Stimulated activated CD4-positive, alpha-beta T cell treated with anti-CD3 and anti-CD28 coated beads, TNF-alpha, amount 100 ng/mL, for 4 hours (primary cell): ENCODE data around the gene CTTNBP2.

ENCODE experiments used
- DNase-seq, 3 experiments: peaks; one replicate each; pipeline ENCODE4 v3.0.0-alpha.2; 2020; ENCODE audit warnings: low read depth in 3 of 3

CTTNBP2 gene

GRCh38 chr7:117782761-117783160 is 90.5 kb downstream of the CTTNBP2 start:
- no peak for DNase-seq

GRCh38 chr7:117781707-117782106 is 91.5 kb downstream of the CTTNBP2 start:
- no peak for DNase-seq

- no peak for DNase-seq
Measured at GRCh38 chr7:117780832-117781231, 92.4 kb downstream of the CTTNBP2 start.

- DNase-seq = no peak
Measured at GRCh38 chr7:117777335-117778142, 95.7 kb downstream of the CTTNBP2 start.

- DNase-seq = no peak
Measured at GRCh38 chr7:117776224-117776623, 97.0 kb downstream of the CTTNBP2 start.

- no peak for DNase-seq
Measured at GRCh38 chr7:117775801-117776200, 97.4 kb downstream of the CTTNBP2 start.

- DNase-seq = no peak
Measured at GRCh38 chr7:117774943-117775342, 98.3 kb downstream of the CTTNBP2 start.

GRCh38 chr7:117772421-117772820 is 100.8 kb downstream of the CTTNBP2 start:
- DNase-seq = no peak

- no peak for DNase-seq
Measured at GRCh38 chr7:117771756-117772155, 101.5 kb downstream of the CTTNBP2 start.

- no peak for DNase-seq
Measured at GRCh38 chr7:117769085-117769484, 104.2 kb downstream of the CTTNBP2 start.

- no peak for DNase-seq
Measured at GRCh38 chr7:117767951-117768350, 105.3 kb downstream of the CTTNBP2 start.

GRCh38 chr7:117766913-117767312 is 106.3 kb downstream of the CTTNBP2 start:
- no peak for DNase-seq

- DNase-seq = no peak
Measured at GRCh38 chr7:117764031-117764430, 109.2 kb downstream of the CTTNBP2 start.

GRCh38 chr7:117762055-117762454 is 111.2 kb downstream of the CTTNBP2 start:
- no peak for DNase-seq

- no peak for DNase-seq
Measured at GRCh38 chr7:117759950-117760640, 113.1 kb downstream of the CTTNBP2 start.

- no peak for DNase-seq
Measured at GRCh38 chr7:117757440-117757839, 115.8 kb downstream of the CTTNBP2 start.

- DNase-seq = no peak
Measured at GRCh38 chr7:117756586-117757085, 116.6 kb downstream of the CTTNBP2 start.

- no peak for DNase-seq
Measured at GRCh38 chr7:117755136-117755535, 118.1 kb downstream of the CTTNBP2 start.

GRCh38 chr7:117751775-117752174 is 121.5 kb downstream of the CTTNBP2 start:
- DNase-seq = no peak

GRCh38 chr7:117750612-117751563 is 122.4 kb downstream of the CTTNBP2 start:
- no peak for DNase-seq

- no peak for DNase-seq
Measured at GRCh38 chr7:117741962-117742361, 131.3 kb downstream of the CTTNBP2 start.

- no peak for DNase-seq
Measured at GRCh38 chr7:117739085-117739484, 134.2 kb downstream of the CTTNBP2 start.
